CD8-positive, alpha-beta memory T cell (primary cell): ENCODE measurements around the gene HLX. TPM values are rescaled to one million over a fixed set of nuclear protein-coding genes. Genes with fewer than 3 reads are reported as not detected.

Experiments
- CTCF ChIA-PET: fragments of 350-600 bp; sonication (Branson Sonifier 250); formaldehyde crosslinking; loops from one replicate; lab custom pipeline; 2021; ENCODE audit warnings: antibody characterized with exemption; lab: Charles Lee
- POLR2A ChIA-PET: fragments of 350-600 bp; sonication (Branson Sonifier 250); formaldehyde crosslinking; loops from one replicate; lab custom pipeline; 2021; ENCODE audit warnings: antibody characterized with exemption; lab: Charles Lee
- DNase-seq, 5 donors: peaks; one replicate each; pipeline versions ENCODE4 v3.0.0 to v3.0.0-alpha.2; 2020 to 2022; ENCODE audit warnings: mixed read lengths in 1 of 5
- H3K27ac ChIP-seq: one replicate; pipeline ENCODE4 v1.7.0; 2013; ENCODE audit warnings: low read depth, mild to moderate bottlenecking, low read length, moderate library complexity
- H3K27me3 ChIP-seq: 2 replicates; pipeline ENCODE4 v1.7.0; 2013; ENCODE audit warnings: low read length, mild to moderate bottlenecking; ENCODE audit not compliant: insufficient read depth, poor library complexity, severe bottlenecking
- H3K36me3 ChIP-seq: 2 replicates; pipeline ENCODE4 v1.7.0; 2013; ENCODE audit warnings: mild to moderate bottlenecking, low read length, moderate library complexity; ENCODE audit not compliant: insufficient read depth
- H3K4me1 ChIP-seq: 2 replicates; pipeline ENCODE4 v1.7.0; 2013; ENCODE audit warnings: mild to moderate bottlenecking, low read length, moderate library complexity; ENCODE audit not compliant: insufficient read depth
- H3K4me3 ChIP-seq: 2 replicates; pipeline ENCODE4 v1.7.0; 2013; ENCODE audit warnings: mild to moderate bottlenecking, low read length
- H3K9me3 ChIP-seq: 2 replicates; pipeline ENCODE4 v1.7.0; 2013; ENCODE audit warnings: mild to moderate bottlenecking, low read length
- H3K27ac Mint-ChIP-seq, 8 donors: one replicate each; pipeline ENCODE4 v1.8.0; 2020 to 2021; ENCODE audit warnings: mixed read lengths in 8 of 8, mild to moderate bottlenecking in 6 of 8, inconsistent platforms in 3 of 8, moderate library complexity in 3 of 8
- H3K27me3 Mint-ChIP-seq, 2 donors: one replicate each; pipeline ENCODE4 v1.8.0; 2020 to 2021; ENCODE audit warnings: mixed read lengths in 2 of 2, mild to moderate bottlenecking in 1 of 2, moderate library complexity in 1 of 2
- H3K36me3 Mint-ChIP-seq, 3 donors: one replicate each; pipeline ENCODE4 v1.8.0; 2020 to 2021; ENCODE audit warnings: mixed read lengths in 3 of 3, inconsistent platforms in 1 of 3, mild to moderate bottlenecking in 1 of 3
- H3K4me1 Mint-ChIP-seq, 3 donors: one replicate each; pipeline ENCODE4 v1.8.0; 2020 to 2021; ENCODE audit warnings: mixed read lengths in 3 of 3, inconsistent platforms in 1 of 3, mild to moderate bottlenecking in 1 of 3
- H3K4me3 Mint-ChIP-seq, 7 donors: one replicate each; pipeline ENCODE4 v1.8.0; 2020 to 2021; ENCODE audit warnings: mixed read lengths in 7 of 7, mild to moderate bottlenecking in 6 of 7, moderate library complexity in 4 of 7, inconsistent platforms in 2 of 7
- H3K9me3 Mint-ChIP-seq, 5 donors: one replicate each; pipeline ENCODE4 v1.8.0; 2020 to 2022; ENCODE audit warnings: mixed read lengths in 5 of 5, mild to moderate bottlenecking in 3 of 5, moderate library complexity in 2 of 5, inconsistent platforms in 1 of 5
- polyA plus RNA-seq: library from polyadenylated mRNA; unstranded; fragments of 300-500 nt; fragmentation: Illumina TruSeq; gene quantifications from one replicate; pipeline ENCODE4 v1.2.3, GENCODE V29; 2021
- total RNA-seq, 2 experiments: library from RNA; stranded (reverse); gene quantifications; one replicate each; pipeline ENCODE4 v1.2.3, GENCODE V29; 2021

The HLX gene
- total and polyA plus RNA-seq, 3 experiments from 2014 or later = not detected

DNA sequence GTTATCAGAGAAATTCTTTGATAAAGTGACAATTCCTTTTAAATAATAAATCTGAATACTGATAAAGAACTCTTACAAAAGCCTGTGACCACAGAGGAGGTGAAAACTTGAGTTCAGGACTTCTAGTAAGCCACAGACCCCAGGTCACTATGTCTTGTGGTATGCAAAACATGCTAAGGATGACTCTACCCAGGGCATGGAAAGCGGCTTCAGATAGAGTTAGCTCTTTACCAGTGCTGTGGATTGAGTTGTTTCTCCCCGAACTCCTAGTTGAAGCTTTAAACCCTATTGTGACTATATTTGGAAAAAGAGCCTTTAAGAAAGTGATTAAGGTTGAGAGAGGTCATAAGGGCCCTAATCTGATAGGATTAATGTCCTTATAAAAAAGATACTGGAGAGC is 42.3 kb downstream of the HLX start:
- Histone ChIP-seq H3K27me3 (no peaks in the 10 kb centered on the region), H3K27ac (no peak overlapping the region), H3K9me3 (no peaks in the 10 kb centered on the region), H3K4me3 (no peak overlapping the region), H3K4me1 (no peaks in the 10 kb centered on the region), H3K36me3 (no peaks in the 10 kb centered on the region)
- no peaks in the 10 kb centered on the region for H3K36me3 Mint-ChIP-seq
- ChIA-PET POLR2A (no interaction called here), CTCF (no interaction called here)
- H3K27me3 Mint-ChIP-seq = peaks cover 0 to 9% of the 10 kb centered on the region in 2 donors
- no peak for DNase-seq
- H3K4me1 Mint-ChIP-seq = no peaks in the 10 kb centered on the region
- H3K27ac Mint-ChIP-seq = no peak overlapping the region
- H3K4me3 Mint-ChIP-seq = no peak overlapping the region
- H3K9me3 Mint-ChIP-seq = no peaks in the 10 kb centered on the region

DNA sequence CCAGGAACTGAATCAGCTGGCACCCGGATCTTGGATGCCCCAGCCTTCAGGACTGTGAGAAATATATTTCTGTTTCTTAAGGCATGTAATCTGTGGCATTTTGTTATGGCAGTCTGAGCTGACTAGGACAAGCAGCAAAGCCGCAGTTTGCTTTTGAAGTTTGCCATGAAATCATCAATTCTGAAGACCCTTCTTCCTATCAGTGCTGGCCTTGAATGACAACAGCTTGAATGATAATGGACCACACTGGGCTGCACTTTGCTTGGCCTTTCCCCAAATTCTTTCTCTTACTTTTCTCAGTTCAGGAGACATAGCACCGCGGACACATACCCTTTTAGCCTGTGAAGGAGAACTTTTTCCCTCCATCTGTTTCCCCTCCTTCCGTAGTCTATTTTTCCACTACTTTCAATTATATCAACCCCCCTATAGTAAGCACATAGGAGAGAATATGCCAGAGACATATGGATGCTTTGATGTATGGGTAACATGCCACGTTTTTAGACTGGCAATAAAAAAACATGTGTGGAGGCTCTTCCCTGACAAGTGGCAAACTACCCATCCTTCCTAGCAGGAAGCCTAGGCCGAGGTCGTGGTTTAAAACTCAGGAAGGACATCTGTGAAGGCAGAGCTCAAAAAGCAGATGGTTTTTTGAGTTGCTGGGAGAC is 42.9 kb downstream of the HLX start:
- POLR2A ChIA-PET = no interaction called here
- H3K36me3 Mint-ChIP-seq = no peaks in the 10 kb centered on the region
- no peak overlapping the region for H3K4me3 Mint-ChIP-seq
- H3K27me3 ChIP-seq = no peaks in the 10 kb centered on the region
- no peak for DNase-seq
- H3K27ac Mint-ChIP-seq = no peak overlapping the region
- H3K27me3 Mint-ChIP-seq = peaks cover 0 to 9% of the 10 kb centered on the region in 2 donors
- H3K4me1 ChIP-seq = no peaks in the 10 kb centered on the region
- no peaks in the 10 kb centered on the region for H3K9me3 Mint-ChIP-seq
- no peaks in the 10 kb centered on the region for H3K4me1 Mint-ChIP-seq
- H3K9me3 ChIP-seq = no peaks in the 10 kb centered on the region
- CTCF ChIA-PET = no interaction called here
- no peak overlapping the region for H3K27ac ChIP-seq
- no peaks in the 10 kb centered on the region for H3K36me3 ChIP-seq
- H3K4me3 ChIP-seq = no peak overlapping the region

DNA sequence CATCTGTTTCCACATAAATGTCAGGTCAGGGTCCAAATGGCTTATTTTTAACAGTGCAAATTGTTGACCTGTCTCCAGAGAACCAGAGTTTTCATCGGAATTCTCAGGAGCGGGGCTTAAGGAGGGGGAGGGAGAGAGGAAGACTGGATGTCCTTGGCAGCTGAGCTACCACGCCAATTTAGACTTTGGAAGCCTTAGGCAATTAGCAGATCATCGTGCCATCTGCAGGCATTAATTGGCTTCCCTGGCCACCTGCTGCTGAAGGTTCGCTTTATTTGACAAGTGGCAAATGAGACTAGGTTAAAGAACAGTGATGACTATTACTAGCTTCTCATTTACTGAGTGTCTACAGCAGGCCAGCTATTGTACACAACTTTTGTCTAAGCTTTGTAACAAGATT is 43.7 kb downstream of the HLX start:
- ChIA-PET POLR2A (no interaction called here), CTCF (no interaction called here)
- Mint-ChIP-seq H3K4me3 (no peak overlapping the region), H3K27me3 (peaks cover 1 to 12% of the 10 kb centered on the region in 2 donors), H3K36me3 (no peaks in the 10 kb centered on the region), H3K4me1 (no peaks in the 10 kb centered on the region), H3K27ac (no peak overlapping the region), H3K9me3 (no peaks in the 10 kb centered on the region)
- no peak overlapping the region for H3K27ac ChIP-seq
- no peaks in the 10 kb centered on the region for H3K9me3 ChIP-seq
- no peaks in the 10 kb centered on the region for H3K27me3 ChIP-seq
- DNase-seq = no peak
- no peak overlapping the region for H3K4me3 ChIP-seq
- no peaks in the 10 kb centered on the region for H3K36me3 ChIP-seq
- H3K4me1 ChIP-seq = no peaks in the 10 kb centered on the region

DNA sequence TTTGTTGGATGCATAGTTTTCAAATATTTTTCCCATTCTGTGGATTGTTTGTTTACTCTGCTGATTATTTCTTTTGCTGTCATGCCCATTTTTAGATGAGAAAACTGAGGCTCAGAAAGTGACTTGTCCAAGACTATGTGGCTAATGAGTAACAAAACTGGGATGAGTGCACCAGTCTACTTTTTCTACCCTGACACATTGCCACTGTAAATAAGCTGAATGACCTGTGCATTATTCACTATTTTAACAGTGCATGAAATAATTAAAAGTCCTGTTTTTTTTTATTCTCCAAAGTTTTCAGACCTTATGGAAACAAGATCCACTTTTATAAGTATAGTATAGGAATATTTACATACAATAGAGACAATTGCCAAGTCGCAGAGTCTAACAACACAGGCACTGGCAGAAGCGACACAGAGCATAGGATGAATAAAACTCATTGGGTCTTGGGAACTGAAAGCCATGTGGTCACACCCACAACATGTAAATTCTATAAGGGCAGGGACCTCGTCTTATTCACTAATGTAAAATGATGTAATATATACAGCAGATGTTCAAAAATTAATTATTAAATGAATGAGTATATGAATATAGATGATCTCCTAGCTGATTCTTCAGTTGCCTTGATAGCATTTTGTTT is 45.2 kb downstream of the HLX start:
- POLR2A ChIA-PET = no interaction called here
- Histone ChIP-seq H3K9me3 (no peaks in the 10 kb centered on the region), H3K4me1 (no peaks in the 10 kb centered on the region), H3K36me3 (no peaks in the 10 kb centered on the region), H3K4me3 (no peak overlapping the region), H3K27me3 (no peaks in the 10 kb centered on the region), H3K27ac (no peak overlapping the region)
- H3K27ac Mint-ChIP-seq = no peak overlapping the region
- DNase-seq = no peak
- H3K27me3 Mint-ChIP-seq = peaks cover 1 to 17% of the 10 kb centered on the region in 2 donors
- no peaks in the 10 kb centered on the region for H3K36me3 Mint-ChIP-seq
- no peak overlapping the region for H3K4me3 Mint-ChIP-seq
- CTCF ChIA-PET = no interaction called here
- H3K4me1 Mint-ChIP-seq = no peaks in the 10 kb centered on the region
- no peaks in the 10 kb centered on the region for H3K9me3 Mint-ChIP-seq

DNA sequence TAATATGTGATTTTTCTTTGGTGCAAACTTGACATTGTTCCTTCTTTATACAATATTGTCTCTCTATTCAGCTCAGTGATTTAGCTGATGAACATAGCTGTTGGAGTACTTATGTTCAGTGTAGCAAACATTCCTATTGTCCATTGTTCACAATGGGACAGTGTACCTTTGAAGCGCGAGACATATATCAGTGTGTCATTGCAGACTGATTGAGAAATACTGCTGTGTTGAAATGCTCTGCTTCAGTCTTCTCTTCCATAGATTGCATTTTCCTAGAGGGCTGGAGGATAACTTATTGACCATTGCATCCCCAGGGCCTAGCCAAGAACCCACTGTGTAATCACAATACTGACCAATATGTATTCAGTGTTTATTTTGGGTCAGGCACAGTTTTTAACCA is 46.5 kb downstream of the HLX start:
- H3K4me3 Mint-ChIP-seq = no peak overlapping the region
- no peaks in the 10 kb centered on the region for H3K36me3 Mint-ChIP-seq
- ChIA-PET CTCF (no interaction called here), POLR2A (no interaction called here)
- Histone ChIP-seq H3K4me3 (no peak overlapping the region), H3K36me3 (no peaks in the 10 kb centered on the region), H3K27ac (no peak overlapping the region), H3K27me3 (no peaks in the 10 kb centered on the region), H3K4me1 (no peaks in the 10 kb centered on the region), H3K9me3 (no peaks in the 10 kb centered on the region)
- no peak for DNase-seq
- no peaks in the 10 kb centered on the region for H3K4me1 Mint-ChIP-seq
- H3K27ac Mint-ChIP-seq = no peak overlapping the region
- H3K9me3 Mint-ChIP-seq = no peaks in the 10 kb centered on the region
- H3K27me3 Mint-ChIP-seq = peaks cover 1 to 17% of the 10 kb centered on the region in 2 donors

DNA sequence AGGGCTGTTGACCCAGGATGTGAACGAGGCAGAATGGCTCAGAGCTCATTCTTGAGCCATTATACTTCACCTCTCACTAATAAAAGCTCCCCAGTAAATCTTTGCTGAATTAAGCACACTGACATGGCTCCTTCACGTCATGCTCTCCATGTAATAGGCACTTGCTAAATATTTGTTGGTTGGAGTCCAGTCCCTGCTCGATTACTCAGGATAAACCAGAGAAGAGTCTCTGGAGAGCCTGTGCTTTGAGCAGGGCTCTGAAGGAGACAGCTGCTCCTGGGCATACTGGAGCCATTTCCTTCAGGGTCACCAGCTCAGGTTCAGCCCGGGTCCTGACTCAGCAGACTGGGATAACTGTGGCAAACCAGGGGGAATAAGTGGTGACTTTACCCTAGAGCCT is 46.9 kb downstream of the HLX start:
- no peaks in the 10 kb centered on the region for H3K9me3 ChIP-seq
- H3K36me3 ChIP-seq = no peaks in the 10 kb centered on the region
- ChIA-PET POLR2A (no interaction called here), CTCF (no interaction called here)
- DNase-seq = no peak
- Mint-ChIP-seq H3K4me3 (no peak overlapping the region), H3K4me1 (no peaks in the 10 kb centered on the region), H3K27me3 (peaks cover 1 to 17% of the 10 kb centered on the region in 2 donors), H3K36me3 (no peaks in the 10 kb centered on the region), H3K9me3 (no peaks in the 10 kb centered on the region), H3K27ac (no peak overlapping the region)
- no peaks in the 10 kb centered on the region for H3K4me1 ChIP-seq
- no peaks in the 10 kb centered on the region for H3K27me3 ChIP-seq
- no peak overlapping the region for H3K4me3 ChIP-seq
- no peak overlapping the region for H3K27ac ChIP-seq

DNA sequence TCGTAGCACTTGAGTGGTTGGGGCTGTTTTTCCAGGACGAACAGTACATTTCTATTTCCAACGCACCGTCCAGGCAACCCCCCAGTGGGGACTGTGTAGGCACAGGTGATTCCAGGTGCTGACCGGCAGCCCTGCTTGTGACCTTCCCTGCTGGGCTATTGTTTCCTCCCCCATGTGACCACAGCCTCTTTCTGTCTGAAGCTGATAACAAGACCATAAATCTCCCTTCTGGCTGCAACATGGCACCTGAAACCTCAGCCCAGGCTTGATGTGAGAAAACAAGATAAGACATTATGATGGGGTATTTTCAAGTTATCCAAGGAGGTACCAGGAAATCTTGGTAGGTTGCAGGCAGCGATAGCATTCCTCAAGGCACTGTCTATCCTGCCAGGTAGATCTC is 48.2 kb downstream of the HLX start:
- Mint-ChIP-seq H3K9me3 (no peaks in the 10 kb centered on the region), H3K27me3 (peaks cover 1 to 14% of the 10 kb centered on the region in 2 donors), H3K36me3 (no peaks in the 10 kb centered on the region), H3K27ac (no peak overlapping the region), H3K4me3 (no peak overlapping the region), H3K4me1 (no peaks in the 10 kb centered on the region)
- no peak overlapping the region for H3K27ac ChIP-seq
- H3K27me3 ChIP-seq = no peaks in the 10 kb centered on the region
- no peaks in the 10 kb centered on the region for H3K4me1 ChIP-seq
- ChIA-PET POLR2A (no interaction called here), CTCF (no interaction called here)
- H3K9me3 ChIP-seq = no peaks in the 10 kb centered on the region
- no peak overlapping the region for H3K4me3 ChIP-seq
- no peak for DNase-seq
- no peaks in the 10 kb centered on the region for H3K36me3 ChIP-seq

DNA sequence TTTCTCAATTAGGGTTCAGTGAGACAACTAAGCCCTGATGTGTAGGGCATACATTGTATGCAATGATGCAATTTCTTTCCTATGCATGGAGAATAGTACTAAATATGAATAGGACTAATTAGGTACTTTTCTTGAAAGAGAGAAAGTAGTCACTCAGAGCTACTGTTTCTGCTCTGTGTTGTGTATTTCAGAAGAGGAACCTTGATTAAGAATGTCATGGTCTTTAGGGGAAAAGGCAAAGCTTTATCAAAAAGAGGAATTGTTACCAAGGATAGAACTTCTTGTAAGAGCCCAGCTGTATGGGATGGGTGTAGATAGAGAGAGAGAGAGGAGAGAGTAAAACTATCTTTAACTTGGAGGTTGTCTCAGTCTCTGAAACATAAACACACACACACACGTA is 49.1 kb downstream of the HLX start:
- H3K36me3 Mint-ChIP-seq = no peaks in the 10 kb centered on the region
- no peak overlapping the region for H3K4me3 Mint-ChIP-seq
- no peaks in the 10 kb centered on the region for H3K27me3 ChIP-seq
- no peaks in the 10 kb centered on the region for H3K4me1 Mint-ChIP-seq
- CTCF ChIA-PET = no interaction called here
- H3K36me3 ChIP-seq = no peaks in the 10 kb centered on the region
- no peak overlapping the region for H3K4me3 ChIP-seq
- no peak overlapping the region for H3K27ac ChIP-seq
- no peaks in the 10 kb centered on the region for H3K4me1 ChIP-seq
- POLR2A ChIA-PET = no interaction called here
- DNase-seq = no peak
- H3K27me3 Mint-ChIP-seq = peaks cover 1 to 14% of the 10 kb centered on the region in 2 donors
- H3K9me3 Mint-ChIP-seq = no peaks in the 10 kb centered on the region
- H3K9me3 ChIP-seq = no peaks in the 10 kb centered on the region
- no peak overlapping the region for H3K27ac Mint-ChIP-seq
